Lung (tissue), 12 donors: ENCODE data around the gene MYO1F. TPM values are rescaled to one million over a fixed set of nuclear protein-coding genes. Genes with fewer than 3 reads are reported as not detected.
A peak's percentile ranks its signal among the peaks of the same experiment; 100 is the strongest.

Experiments
- ATAC-seq: fragments of 200-7000 bp; cut with Tn5 transposase; one replicate; pipeline ENCODE4 v1.9.1; 2020; ENCODE audit warnings: moderate number of reproducible peaks; ENCODE audit not compliant: insufficient read depth, low FRiP score
- DNase-seq, 3 donors: peaks; one replicate each; pipeline ENCODE4 v3.0.0-alpha.2; 2013 to 2017
- H3K27ac ChIP-seq, 2 donors: one replicate each; pipeline ENCODE4 v1.5.1; 2013; ENCODE audit warnings: mild to moderate bottlenecking in 2 of 2, moderate library complexity in 2 of 2, control low read depth in 1 of 2, inconsistent platforms in 1 of 2, low read depth in 1 of 2, low read length in 1 of 2
- H3K27me3 ChIP-seq, 3 donors: one replicate each; pipeline ENCODE4 v1.5.1; 2013; ENCODE audit warnings: low read length in 2 of 3; ENCODE audit not compliant: control insufficient read depth in 3 of 3, insufficient read depth in 3 of 3
- H3K36me3 ChIP-seq, 4 donors: one replicate each; pipeline ENCODE4 v1.5.1; 2013; ENCODE audit warnings: low read length in 4 of 4, mild to moderate bottlenecking in 1 of 4, moderate library complexity in 1 of 4; ENCODE audit not compliant: control insufficient read depth in 4 of 4, insufficient read depth in 4 of 4
- H3K4me1 ChIP-seq, 5 donors: one replicate each; pipeline ENCODE4 v1.5.1; 2013; ENCODE audit warnings: low read length in 5 of 5, mild to moderate bottlenecking in 2 of 5, moderate library complexity in 1 of 5; ENCODE audit not compliant: control insufficient read depth in 5 of 5, insufficient read depth in 5 of 5
- H3K4me3 ChIP-seq: one replicate; pipeline ENCODE4 v1.5.1; 2013; ENCODE audit warnings: mild to moderate bottlenecking, control low read depth, moderate library complexity
- H3K9ac ChIP-seq, 2 donors: one replicate each; pipeline ENCODE4 v1.5.1; 2013; ENCODE audit warnings: low read length in 2 of 2, control low read depth in 1 of 2; ENCODE audit not compliant: insufficient read depth in 1 of 2
- H3K9me3 ChIP-seq, 4 donors: one replicate each; pipeline ENCODE4 v1.5.1; 2013; ENCODE audit warnings: low read length in 3 of 4, mild to moderate bottlenecking in 1 of 4, moderate library complexity in 1 of 4; ENCODE audit not compliant: control insufficient read depth in 4 of 4, insufficient read depth in 3 of 4
- WGBS, 2 donors: extraction: QIAGEN DNeasy Blood & Tissue Kit; methylation state at CpG; one replicate each; pipeline ENCODE4 v1.1.7; 2013; 5-methylcytosine and 5-hydroxymethylcytosine counted together
- polyA plus RNA-seq, 2 donors: library from polyadenylated mRNA; stranded (reverse); fragments of 200-250 nt; gene quantifications; one replicate each; pipeline ENCODE4 v1.2.1, GENCODE V29; 2013
- total RNA-seq, 2 donors: library from RNA; depleted of rRNA in 1 of 2; stranded (reverse); fragments of >200 nt in 1 of 2; gene quantifications; one replicate each; pipeline ENCODE4 v1.2.1, GENCODE V29; 2014 to 2021
- TF ChIP-seq, protein P1 (sequence below): IDR thresholded peaks from 2 replicates; pipeline ENCODE4 v1.5.1; 2012; ENCODE audit warnings: mild to moderate bottlenecking; ENCODE audit errors: control extremely low read depth, extremely low read depth
- donor health status: control.
- donor health status: control.
- donor health status: Bipolar disorder and iron deficiency.
- donor health status: healthy.
- donor health status: DM: yes; HTN: yes; CAD: no.

The MYO1F gene
- total and polyA plus RNA-seq, 4 donors, result 23.4 to 127 (median 73.2) TPM

- peak overlapping the region in 1 of 2 donors; percentile 23 for H3K27ac ChIP-seq
- H3K4me1 ChIP-seq, result peaks cover 0 to 7% (median 0%) of the 10 kb centered on the region in 5 donors
- no peak overlapping the region for H3K9ac ChIP-seq
- ATAC-seq (no peak), DNase-seq (no peak)
- TF ChIP-seq, protein P1, sequence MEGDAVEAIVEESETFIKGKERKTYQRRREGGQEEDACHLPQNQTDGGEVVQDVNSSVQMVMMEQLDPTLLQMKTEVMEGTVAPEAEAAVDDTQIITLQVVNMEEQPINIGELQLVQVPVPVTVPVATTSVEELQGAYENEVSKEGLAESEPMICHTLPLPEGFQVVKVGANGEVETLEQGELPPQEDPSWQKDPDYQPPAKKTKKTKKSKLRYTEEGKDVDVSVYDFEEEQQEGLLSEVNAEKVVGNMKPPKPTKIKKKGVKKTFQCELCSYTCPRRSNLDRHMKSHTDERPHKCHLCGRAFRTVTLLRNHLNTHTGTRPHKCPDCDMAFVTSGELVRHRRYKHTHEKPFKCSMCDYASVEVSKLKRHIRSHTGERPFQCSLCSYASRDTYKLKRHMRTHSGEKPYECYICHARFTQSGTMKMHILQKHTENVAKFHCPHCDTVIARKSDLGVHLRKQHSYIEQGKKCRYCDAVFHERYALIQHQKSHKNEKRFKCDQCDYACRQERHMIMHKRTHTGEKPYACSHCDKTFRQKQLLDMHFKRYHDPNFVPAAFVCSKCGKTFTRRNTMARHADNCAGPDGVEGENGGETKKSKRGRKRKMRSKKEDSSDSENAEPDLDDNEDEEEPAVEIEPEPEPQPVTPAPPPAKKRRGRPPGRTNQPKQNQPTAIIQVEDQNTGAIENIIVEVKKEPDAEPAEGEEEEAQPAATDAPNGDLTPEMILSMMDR, result no peak
- no peaks in the 10 kb centered on the region for H3K9me3 ChIP-seq
- H3K36me3 ChIP-seq, result peaks cover 7 to 72% (median 41%) of the 10 kb centered on the region in 4 donors
- WGBS, 2 donors, result 76 to 82% methylated on average over 16 of the region's 16 CpGs
- H3K27me3 ChIP-seq, result no peaks in the 10 kb centered on the region
- H3K4me3 ChIP-seq, result no peak overlapping the region
Measured at GRCh38 chr19:8486661-8487136, 90.5 kb downstream of the MYO1F start.

DNA sequence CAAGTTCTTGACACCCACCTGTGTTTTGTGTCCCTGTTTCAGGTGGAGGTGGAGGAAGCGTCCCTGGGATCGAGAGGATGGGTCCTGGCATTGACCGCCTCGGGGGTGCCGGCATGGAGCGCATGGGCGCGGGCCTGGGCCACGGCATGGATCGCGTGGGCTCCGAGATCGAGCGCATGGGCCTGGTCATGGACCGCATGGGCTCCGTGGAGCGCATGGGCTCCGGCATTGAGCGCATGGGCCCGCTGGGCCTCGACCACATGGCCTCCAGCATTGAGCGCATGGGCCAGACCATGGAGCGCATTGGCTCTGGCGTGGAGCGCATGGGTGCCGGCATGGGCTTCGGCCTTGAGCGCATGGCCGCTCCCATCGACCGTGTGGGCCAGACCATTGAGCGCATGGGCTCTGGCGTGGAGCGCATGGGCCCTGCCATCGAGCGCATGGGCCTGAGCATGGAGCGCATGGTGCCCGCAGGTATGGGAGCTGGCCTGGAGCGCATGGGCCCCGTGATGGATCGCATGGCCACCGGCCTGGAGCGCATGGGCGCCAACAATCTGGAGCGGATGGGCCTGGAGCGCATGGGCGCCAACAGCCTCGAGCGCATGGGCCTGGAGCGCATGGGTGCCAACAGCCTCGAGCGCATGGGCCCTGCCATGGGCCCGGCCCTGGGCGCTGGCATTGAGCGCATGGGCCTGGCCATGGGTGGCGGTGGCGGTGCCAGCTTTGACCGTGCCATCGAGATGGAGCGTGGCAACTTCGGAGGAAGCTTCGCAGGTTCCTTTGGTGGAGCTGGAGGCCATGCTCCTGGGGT is 91.5 kb downstream of the MYO1F start:
- H3K36me3 ChIP-seq, result peaks cover 7 to 76% (median 50%) of the 10 kb centered on the region in 4 donors
- TF ChIP-seq, protein P1, result no peak

GRCh38 chr19:8484331-8484894 is 92.8 kb downstream of the MYO1F start:
- Histone ChIP-seq H3K27ac (peak overlapping the region in 1 of 2 donors; percentile 52), H3K4me1 (peaks cover 0 to 5% (median 0%) of the 10 kb centered on the region in 5 donors), H3K4me3 (no peak overlapping the region), H3K9me3 (no peaks in the 10 kb centered on the region), H3K9ac (no peak overlapping the region), H3K27me3 (no peaks in the 10 kb centered on the region), H3K36me3 (peaks cover 7 to 66% (median 50%) of the 10 kb centered on the region in 4 donors)
- TF ChIP-seq, protein P1, result no peak
- peak; percentile 28 for ATAC-seq
- 59 to 74% methylated on average over 18 of the region's 18 CpGs for WGBS, 2 donors
- peak in 1 of 3 donors; percentile 20 for DNase-seq

More for the DNA sequence above, 91.5 kb downstream of the MYO1F start:
- H3K4me1 ChIP-seq, result peaks cover 0 to 10% (median 0%) of the 10 kb centered on the region in 5 donors
- H3K4me3 ChIP-seq, result no peak overlapping the region
- ATAC-seq, result no peak
- peak overlapping the region in 1 of 2 donors; percentile 43 for H3K27ac ChIP-seq
- no peaks in the 10 kb centered on the region for H3K9me3 ChIP-seq
- 97 to 98% methylated on average over 62 of the region's 62 CpGs for WGBS, 2 donors
- no peak for DNase-seq
- no peak overlapping the region for H3K9ac ChIP-seq
- H3K27me3 ChIP-seq, result no peaks in the 10 kb centered on the region
